ENCODE results near the gene CLTC. TPM values are rescaled to one million over a fixed set of nuclear protein-coding genes. Genes with fewer than 3 reads are reported as not detected.
"Not testable (repeated sequence)": the region's sequence is repeated elsewhere in the genome, so short reads cannot be mapped to it uniquely, and the experiment has no call there.

CLTC gene
- total RNA-seq, 2 experiments from 2014 or later, result 81.5 to 89.9 TPM

DNA sequence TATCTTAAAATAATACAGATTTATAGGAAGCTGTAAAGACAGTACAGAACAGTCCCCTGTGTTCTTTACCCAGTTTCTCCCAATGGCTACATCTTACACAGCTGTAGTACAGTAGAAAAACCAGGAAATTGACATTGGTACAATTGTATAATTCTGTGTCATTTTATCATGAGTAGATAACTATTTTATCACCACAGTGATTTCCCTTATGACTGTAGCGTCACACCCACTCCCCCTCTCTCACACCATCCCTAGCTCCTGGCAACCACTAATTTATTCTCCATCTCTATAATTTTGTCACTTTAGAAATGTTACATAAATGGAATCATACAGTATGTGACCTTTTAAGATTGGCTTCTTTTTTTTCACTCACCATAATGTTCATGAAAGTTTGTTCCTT lies 30.9 kb downstream of the CLTC start:
- ATAC-seq (ENCODE audit: poor library complexity) (no peak), DNase-seq (no peak)
- H3K27me3 ChIP-seq (ENCODE audit: control insufficient read depth in 1 of 2, insufficient read depth in 2 of 2, low read length in 2 of 2), result no peaks in the 10 kb centered on the region
- H3K4me3 Mint-ChIP-seq, result no peak overlapping the region
- TF ChIP-seq CTCF (IDR thresholded peaks at IDR 0.05), result no peak
- H3K4me1 ChIP-seq (ENCODE audit: insufficient read depth, low read length), result peaks cover 3% of the 10 kb centered on the region
- H3K9me3 Mint-ChIP-seq, result no peaks in the 10 kb centered on the region
- H3K9me3 ChIP-seq (ENCODE audit: control insufficient read depth in 1 of 2, insufficient read depth in 1 of 2, low read length in 2 of 2), result no peaks in the 10 kb centered on the region
- CTCF ChIA-PET, result interaction anchor here (1.3 kb wide), 1 partner anchor 9 kb away, joined by 3 read pairs; no protein-coding TSS in a partner anchor
- no peak overlapping the region for H3K4me3 ChIP-seq (ENCODE audit: low read length)
- POLR2A ChIA-PET, result interaction anchor here (0.9 kb wide), 1 partner anchor 32 kb away, joined by 7 read pairs; no protein-coding TSS in a partner anchor
- H3K36me3 ChIP-seq (ENCODE audit: insufficient read depth, low read length), result peaks cover 83% of the 10 kb centered on the region
- H3K27ac ChIP-seq (ENCODE audit: low read depth in 1 of 2, low read length in 2 of 2), result no peak overlapping the region
- peaks cover 92% of the 10 kb centered on the region for H3K36me3 Mint-ChIP-seq (ENCODE audit: low read depth)
- H3K4me1 Mint-ChIP-seq (ENCODE audit: low read depth), result peaks cover 53% of the 10 kb centered on the region
- H3K27me3 Mint-ChIP-seq, result no peaks in the 10 kb centered on the region
- H3K27ac Mint-ChIP-seq, result no peak overlapping the region
- intact Hi-C loops (cut with DNase I, micrococcal nuclease), result no loop called here

- ChIA-PET POLR2A (no interaction called here), CTCF (interaction anchor here (1.3 kb wide), 1 partner anchor 8 kb away, joined by 3 read pairs; no protein-coding TSS in a partner anchor)
- Mint-ChIP-seq H3K27me3 (no peaks in the 10 kb centered on the region), H3K9me3 (no peaks in the 10 kb centered on the region), H3K36me3 (ENCODE audit: low read depth) (peaks cover 94% of the 10 kb centered on the region), H3K4me1 (ENCODE audit: low read depth) (peaks cover 53% of the 10 kb centered on the region), H3K27ac (no peak overlapping the region), H3K4me3 (no peak overlapping the region)
- Histone ChIP-seq H3K27ac (ENCODE audit: low read depth in 1 of 2, low read length in 2 of 2) (no peak overlapping the region), H3K4me1 (ENCODE audit: insufficient read depth, low read length) (peaks cover 3% of the 10 kb centered on the region), H3K4me3 (ENCODE audit: low read length) (no peak overlapping the region), H3K36me3 (ENCODE audit: insufficient read depth, low read length) (peaks cover 83% of the 10 kb centered on the region), H3K27me3 (ENCODE audit: control insufficient read depth in 1 of 2, insufficient read depth in 2 of 2, low read length in 2 of 2) (no peaks in the 10 kb centered on the region), H3K9me3 (ENCODE audit: control insufficient read depth in 1 of 2, insufficient read depth in 1 of 2, low read length in 2 of 2) (no peaks in the 10 kb centered on the region)
- intact Hi-C loops (cut with DNase I, micrococcal nuclease), result no loop called here
- DNase-seq, result peak in 3 of 14 experiments; percentile 27 to 45 (median 27)
- no peak for TF ChIP-seq CTCF (IDR thresholded peaks at IDR 0.05)
- ATAC-seq (ENCODE audit: poor library complexity), result peak; percentile 48
Observed at GRCh38 chr17:59651346-59651745, 31.7 kb downstream of the CLTC start.

GRCh38 chr17:59652119-59652518 lies 32.4 kb downstream of the CLTC start:
- H3K36me3 Mint-ChIP-seq (ENCODE audit: low read depth), result peaks cover 92% of the 10 kb centered on the region
- no peaks in the 10 kb centered on the region for H3K27me3 Mint-ChIP-seq
- no peak overlapping the region for H3K4me3 Mint-ChIP-seq
- Histone ChIP-seq H3K4me1 (ENCODE audit: insufficient read depth, low read length) (peaks cover 3% of the 10 kb centered on the region), H3K9me3 (ENCODE audit: control insufficient read depth in 1 of 2, insufficient read depth in 1 of 2, low read length in 2 of 2) (no peaks in the 10 kb centered on the region), H3K4me3 (ENCODE audit: low read length) (no peak overlapping the region), H3K27me3 (ENCODE audit: control insufficient read depth in 1 of 2, insufficient read depth in 2 of 2, low read length in 2 of 2) (no peaks in the 10 kb centered on the region), H3K27ac (ENCODE audit: low read depth in 1 of 2, low read length in 2 of 2) (no peak overlapping the region), H3K36me3 (ENCODE audit: insufficient read depth, low read length) (peaks cover 83% of the 10 kb centered on the region)
- ChIA-PET POLR2A (no interaction called here), CTCF (no interaction called here)
- DNase-seq (no peak), ATAC-seq (ENCODE audit: poor library complexity) (no peak)
- H3K27ac Mint-ChIP-seq, result no peak overlapping the region
- no peak for TF ChIP-seq CTCF (IDR thresholded peaks at IDR 0.05)
- intact Hi-C loops (cut with DNase I, micrococcal nuclease), result no loop called here
- no peaks in the 10 kb centered on the region for H3K9me3 Mint-ChIP-seq
- peaks cover 46% of the 10 kb centered on the region for H3K4me1 Mint-ChIP-seq (ENCODE audit: low read depth)

- DNase-seq, result peak in 2 of 14 experiments; percentile 33 to 52
- CTCF ChIA-PET; H3K9me3 Mint-ChIP-seq; H3K4me3 Mint-ChIP-seq; H3K27ac ChIP-seq (ENCODE audit: low read depth in 1 of 2, low read length in 2 of 2); H3K27ac Mint-ChIP-seq; H3K4me1 Mint-ChIP-seq (ENCODE audit: low read depth); H3K4me1 ChIP-seq (ENCODE audit: insufficient read depth, low read length); H3K4me3 ChIP-seq (ENCODE audit: low read length); intact Hi-C loops (cut with DNase I, micrococcal nuclease); H3K27me3 Mint-ChIP-seq; H3K27me3 ChIP-seq (ENCODE audit: control insufficient read depth in 1 of 2, insufficient read depth in 2 of 2, low read length in 2 of 2); ATAC-seq (ENCODE audit: poor library complexity); H3K9me3 ChIP-seq (ENCODE audit: control insufficient read depth in 1 of 2, insufficient read depth in 1 of 2, low read length in 2 of 2): not testable (repeated sequence)
- peaks cover 78% of the 10 kb centered on the region for H3K36me3 ChIP-seq (ENCODE audit: insufficient read depth, low read length)
- POLR2A ChIA-PET, result interaction anchor here (0.8 kb wide), 1 partner anchor 26 kb away, joined by 4 read pairs; no protein-coding TSS in a partner anchor
- H3K36me3 Mint-ChIP-seq (ENCODE audit: low read depth), result peaks cover 88% of the 10 kb centered on the region
Observed at GRCh38 chr17:59656624-59657023, 36.9 kb downstream of the CLTC start.
